Measurements from ENCODE around the gene SFI1.

- TF ChIP-seq CTCF (IDR thresholded peaks at IDR 0.05): no peak
- TF ChIP-seq POLR2A (IDR thresholded peaks at IDR 0.05): no peak
Measured at GRCh38 chr22:31603081-31603525, 106.8 kb downstream of the SFI1 start.
